GM12892 (cell line): ENCODE data around the gene FZR1.

Source experiments
- POLR2A ChIP-seq: IDR thresholded peaks from 2 replicates; pipeline ENCODE4 v1.6.1; 2011; ENCODE audit warnings: low read depth, low read length, control low read depth
- TAF1 ChIP-seq: IDR thresholded peaks from 2 replicates; pipeline ENCODE4 v1.6.1; 2011; ENCODE audit warnings: low read depth, mild to moderate bottlenecking, control low read depth, low read length, borderline replicate concordance

GRCh38 chr19:3538965-3539755, 33.0 kb downstream of the FZR1 start, which contains the start of gene TEKTIP1:
- no peak for TF ChIP-seq POLR2A
- no peak for TF ChIP-seq TAF1
